ENCODE results near the gene CAMKMT. TPM values are rescaled to one million over a fixed set of nuclear protein-coding genes. Genes with fewer than 3 reads are reported as not detected.

The CAMKMT gene
- total RNA-seq, 1 experiment from 2014 or later: 12.5 TPM

- no peaks in the 10 kb centered on the region for H3K9me3 ChIP-seq (ENCODE audit: low read depth, low read length, poor library complexity, severe bottlenecking)
- ChIA-PET CTCF (no interaction called here), POLR2A (ENCODE audit: low non-redundant PET) (no interaction called here)
- no peaks in the 10 kb centered on the region for H3K27me3 ChIP-seq (replicated peaks; ENCODE audit: insufficient read depth, low read depth, low read length, poor library complexity)
- H3K27ac ChIP-seq (ENCODE audit: low read depth, low read length, poor library complexity, severe bottlenecking): no peak overlapping the region
- BruUV-seq (replicated peaks): no TSS peak
- no peak for DNase-seq (ENCODE audit: low spot score)
- no peaks in the 10 kb centered on the region for H3K4me1 ChIP-seq (ENCODE audit: insufficient read depth, low read length, poor library complexity, severe bottlenecking)
- no peak overlapping the region for H3K4me3 ChIP-seq (ENCODE audit: low read depth, low read length, poor library complexity, severe bottlenecking)
- no peaks in the 10 kb centered on the region for H3K36me3 ChIP-seq (ENCODE audit: insufficient read depth, low read length, poor library complexity, severe bottlenecking)
- intact Hi-C loops (cut with micrococcal nuclease; ENCODE audit: unreplicated experiment): no loop called here
- TF ChIP-seq CTCF (conservative IDR thresholded peaks at IDR 0.05; ENCODE audit: low read depth, low read length): no peak
- TF ChIP-seq EZH2 (IDR thresholded peaks at IDR 0.05; ENCODE audit: borderline replicate concordance, low read depth, low read length, poor library complexity, severe bottlenecking): no peak
These were observed 79.5 kb downstream of the CAMKMT start for GRCh38 chr2:44441200-44441599.

GRCh38 chr2:44442019-44442418 is 80.3 kb downstream of the CAMKMT start:
- CTCF ChIA-PET: no interaction called here

GRCh38 chr2:44443517-44443916 is 81.8 kb downstream of the CAMKMT start:
- no peak for DNase-seq (ENCODE audit: low spot score)

More at GRCh38 chr2:44442019-44442418, 80.3 kb downstream of the CAMKMT start:
- POLR2A ChIA-PET (ENCODE audit: low non-redundant PET): no interaction called here
- no peaks in the 10 kb centered on the region for H3K9me3 ChIP-seq (ENCODE audit: low read depth, low read length, poor library complexity, severe bottlenecking)
- H3K4me1 ChIP-seq (ENCODE audit: insufficient read depth, low read length, poor library complexity, severe bottlenecking): no peaks in the 10 kb centered on the region
- no peaks in the 10 kb centered on the region for H3K36me3 ChIP-seq (ENCODE audit: insufficient read depth, low read length, poor library complexity, severe bottlenecking)
- no peaks in the 10 kb centered on the region for H3K27me3 ChIP-seq (replicated peaks; ENCODE audit: insufficient read depth, low read depth, low read length, poor library complexity)
- no peak overlapping the region for H3K4me3 ChIP-seq (ENCODE audit: low read depth, low read length, poor library complexity, severe bottlenecking)
- intact Hi-C loops (cut with micrococcal nuclease; ENCODE audit: unreplicated experiment): no loop called here
- DNase-seq (ENCODE audit: low spot score): no peak
- H3K27ac ChIP-seq (ENCODE audit: low read depth, low read length, poor library complexity, severe bottlenecking): no peak overlapping the region
- BruUV-seq (replicated peaks): no TSS peak
- TF ChIP-seq EZH2 (IDR thresholded peaks at IDR 0.05; ENCODE audit: borderline replicate concordance, low read depth, low read length, poor library complexity, severe bottlenecking) (no peak), CTCF (conservative IDR thresholded peaks at IDR 0.05; ENCODE audit: low read depth, low read length) (no peak)

More at GRCh38 chr2:44443517-44443916, 81.8 kb downstream of the CAMKMT start:
- ChIA-PET CTCF (no interaction called here), POLR2A (ENCODE audit: low non-redundant PET) (no interaction called here)
- H3K9me3 ChIP-seq (ENCODE audit: low read depth, low read length, poor library complexity, severe bottlenecking): no peaks in the 10 kb centered on the region
- BruUV-seq (replicated peaks): no TSS peak
- intact Hi-C loops (cut with micrococcal nuclease; ENCODE audit: unreplicated experiment): no loop called here
- H3K4me3 ChIP-seq (ENCODE audit: low read depth, low read length, poor library complexity, severe bottlenecking): no peak overlapping the region
- no peaks in the 10 kb centered on the region for H3K4me1 ChIP-seq (ENCODE audit: insufficient read depth, low read length, poor library complexity, severe bottlenecking)
- H3K36me3 ChIP-seq (ENCODE audit: insufficient read depth, low read length, poor library complexity, severe bottlenecking): no peaks in the 10 kb centered on the region
- H3K27ac ChIP-seq (ENCODE audit: low read depth, low read length, poor library complexity, severe bottlenecking): no peak overlapping the region
- TF ChIP-seq EZH2 (IDR thresholded peaks at IDR 0.05; ENCODE audit: borderline replicate concordance, low read depth, low read length, poor library complexity, severe bottlenecking): no peak
- TF ChIP-seq CTCF (conservative IDR thresholded peaks at IDR 0.05; ENCODE audit: low read depth, low read length): no peak
- H3K27me3 ChIP-seq (replicated peaks; ENCODE audit: insufficient read depth, low read depth, low read length, poor library complexity): no peaks in the 10 kb centered on the region
